Measurements from ENCODE around the gene IRF9. TPM values are rescaled to one million over a fixed set of nuclear protein-coding genes. Genes with fewer than 3 reads are reported as not detected.
A peak's percentile ranks its signal among the peaks of the same experiment; 100 is the strongest.

The IRF9 gene
- total and polyA plus RNA-seq, 2 of the 13 experiments (the other 11 are each of a cell fraction or from before 2014, with no cell fraction given), result 14.9 to 49.7 TPM

DNA sequence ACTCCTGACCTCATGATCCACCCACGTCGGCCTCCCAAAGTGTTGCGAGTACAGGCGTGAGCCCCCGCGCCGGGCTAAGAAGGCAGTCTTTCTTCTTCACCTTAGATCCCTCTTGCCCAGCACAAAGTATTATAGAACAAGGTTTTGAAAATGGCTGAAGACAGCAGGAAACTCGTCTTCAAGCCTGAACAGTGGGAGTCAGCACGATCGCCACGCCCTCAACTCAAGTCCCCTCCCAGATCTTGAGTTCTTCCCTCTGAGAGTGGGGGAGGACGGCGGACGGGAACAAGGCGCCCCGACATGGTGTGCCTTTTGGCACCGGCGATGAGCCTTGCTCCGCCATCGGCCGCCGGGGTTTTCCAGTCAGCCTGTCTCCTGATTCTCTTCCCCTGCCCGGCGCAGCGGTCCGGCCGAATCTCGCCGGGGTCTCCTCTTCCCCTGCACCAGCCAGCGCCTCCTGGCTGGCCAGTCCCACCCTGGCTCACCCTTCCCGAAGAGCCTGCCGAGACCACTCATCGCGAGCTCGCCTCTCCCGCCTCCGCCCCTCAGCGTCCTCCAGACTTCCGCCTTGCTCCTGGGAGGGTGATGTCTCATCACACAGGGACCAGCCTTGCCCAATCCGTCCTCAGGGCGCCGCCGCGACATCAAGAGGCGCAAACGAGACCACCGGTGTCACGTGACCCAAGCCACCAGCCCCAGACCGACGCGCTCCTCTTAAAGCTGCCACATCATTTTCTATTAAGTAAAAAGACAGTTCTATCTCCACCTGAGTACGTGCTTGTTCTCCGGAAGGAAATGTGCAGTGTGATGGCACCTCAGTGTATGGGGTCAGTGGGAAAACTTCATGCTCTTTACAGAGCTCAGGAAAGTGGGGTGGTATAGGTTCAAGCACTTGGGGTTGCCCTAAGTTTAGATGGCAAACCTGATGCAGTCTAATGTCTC lies 52.1 kb downstream of the IRF9 start, which contains the start of gene CHMP4A (continued):
- TF ChIP-seq, protein P1, sequence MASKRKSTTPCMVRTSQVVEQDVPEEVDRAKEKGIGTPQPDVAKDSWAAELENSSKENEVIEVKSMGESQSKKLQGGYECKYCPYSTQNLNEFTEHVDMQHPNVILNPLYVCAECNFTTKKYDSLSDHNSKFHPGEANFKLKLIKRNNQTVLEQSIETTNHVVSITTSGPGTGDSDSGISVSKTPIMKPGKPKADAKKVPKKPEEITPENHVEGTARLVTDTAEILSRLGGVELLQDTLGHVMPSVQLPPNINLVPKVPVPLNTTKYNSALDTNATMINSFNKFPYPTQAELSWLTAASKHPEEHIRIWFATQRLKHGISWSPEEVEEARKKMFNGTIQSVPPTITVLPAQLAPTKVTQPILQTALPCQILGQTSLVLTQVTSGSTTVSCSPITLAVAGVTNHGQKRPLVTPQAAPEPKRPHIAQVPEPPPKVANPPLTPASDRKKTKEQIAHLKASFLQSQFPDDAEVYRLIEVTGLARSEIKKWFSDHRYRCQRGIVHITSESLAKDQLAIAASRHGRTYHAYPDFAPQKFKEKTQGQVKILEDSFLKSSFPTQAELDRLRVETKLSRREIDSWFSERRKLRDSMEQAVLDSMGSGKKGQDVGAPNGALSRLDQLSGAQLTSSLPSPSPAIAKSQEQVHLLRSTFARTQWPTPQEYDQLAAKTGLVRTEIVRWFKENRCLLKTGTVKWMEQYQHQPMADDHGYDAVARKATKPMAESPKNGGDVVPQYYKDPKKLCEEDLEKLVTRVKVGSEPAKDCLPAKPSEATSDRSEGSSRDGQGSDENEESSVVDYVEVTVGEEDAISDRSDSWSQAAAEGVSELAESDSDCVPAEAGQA (IDR thresholded peaks at IDR 0.05; ENCODE audit: low read depth), result peak; percentile 95
- TF ChIP-seq, protein P1 (CRISPR knock-in tag; IDR thresholded peaks at IDR 0.05; ENCODE audit: borderline replicate concordance), result 0 out of 2 replicates have a peak, but pooled peaks have one; percentile 38
- TF ChIP-seq, protein P2, sequence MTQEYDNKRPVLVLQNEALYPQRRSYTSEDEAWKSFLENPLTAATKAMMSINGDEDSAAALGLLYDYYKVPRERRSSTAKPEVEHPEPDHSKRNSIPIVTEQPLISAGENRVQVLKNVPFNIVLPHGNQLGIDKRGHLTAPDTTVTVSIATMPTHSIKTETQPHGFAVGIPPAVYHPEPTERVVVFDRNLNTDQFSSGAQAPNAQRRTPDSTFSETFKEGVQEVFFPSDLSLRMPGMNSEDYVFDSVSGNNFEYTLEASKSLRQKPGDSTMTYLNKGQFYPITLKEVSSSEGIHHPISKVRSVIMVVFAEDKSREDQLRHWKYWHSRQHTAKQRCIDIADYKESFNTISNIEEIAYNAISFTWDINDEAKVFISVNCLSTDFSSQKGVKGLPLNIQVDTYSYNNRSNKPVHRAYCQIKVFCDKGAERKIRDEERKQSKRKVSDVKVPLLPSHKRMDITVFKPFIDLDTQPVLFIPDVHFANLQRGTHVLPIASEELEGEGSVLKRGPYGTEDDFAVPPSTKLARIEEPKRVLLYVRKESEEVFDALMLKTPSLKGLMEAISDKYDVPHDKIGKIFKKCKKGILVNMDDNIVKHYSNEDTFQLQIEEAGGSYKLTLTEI (CRISPR knock-in tag; conservative IDR thresholded peaks at IDR 0.05), result no peak
- no peak for TF ChIP-seq IKZF4 (CRISPR knock-in tag; IDR thresholded peaks at IDR 0.05; ENCODE audit: borderline replicate concordance, low read depth, not compliant biosample characterization)
- TF ChIP-seq ZNF20 (CRISPR knock-in tag; IDR thresholded peaks at IDR 0.05), result peak; percentile 3; the same call in 1 of the 2 replicates
- TF ChIP-seq, protein P3, sequence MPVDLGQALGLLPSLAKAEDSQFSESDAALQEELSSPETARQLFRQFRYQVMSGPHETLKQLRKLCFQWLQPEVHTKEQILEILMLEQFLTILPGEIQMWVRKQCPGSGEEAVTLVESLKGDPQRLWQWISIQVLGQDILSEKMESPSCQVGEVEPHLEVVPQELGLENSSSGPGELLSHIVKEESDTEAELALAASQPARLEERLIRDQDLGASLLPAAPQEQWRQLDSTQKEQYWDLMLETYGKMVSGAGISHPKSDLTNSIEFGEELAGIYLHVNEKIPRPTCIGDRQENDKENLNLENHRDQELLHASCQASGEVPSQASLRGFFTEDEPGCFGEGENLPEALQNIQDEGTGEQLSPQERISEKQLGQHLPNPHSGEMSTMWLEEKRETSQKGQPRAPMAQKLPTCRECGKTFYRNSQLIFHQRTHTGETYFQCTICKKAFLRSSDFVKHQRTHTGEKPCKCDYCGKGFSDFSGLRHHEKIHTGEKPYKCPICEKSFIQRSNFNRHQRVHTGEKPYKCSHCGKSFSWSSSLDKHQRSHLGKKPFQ (CRISPR knock-in tag; IDR thresholded peaks at IDR 0.05; ENCODE audit: insufficient replicate concordance), result peak; percentile 7
- TF ChIP-seq, protein P4, sequence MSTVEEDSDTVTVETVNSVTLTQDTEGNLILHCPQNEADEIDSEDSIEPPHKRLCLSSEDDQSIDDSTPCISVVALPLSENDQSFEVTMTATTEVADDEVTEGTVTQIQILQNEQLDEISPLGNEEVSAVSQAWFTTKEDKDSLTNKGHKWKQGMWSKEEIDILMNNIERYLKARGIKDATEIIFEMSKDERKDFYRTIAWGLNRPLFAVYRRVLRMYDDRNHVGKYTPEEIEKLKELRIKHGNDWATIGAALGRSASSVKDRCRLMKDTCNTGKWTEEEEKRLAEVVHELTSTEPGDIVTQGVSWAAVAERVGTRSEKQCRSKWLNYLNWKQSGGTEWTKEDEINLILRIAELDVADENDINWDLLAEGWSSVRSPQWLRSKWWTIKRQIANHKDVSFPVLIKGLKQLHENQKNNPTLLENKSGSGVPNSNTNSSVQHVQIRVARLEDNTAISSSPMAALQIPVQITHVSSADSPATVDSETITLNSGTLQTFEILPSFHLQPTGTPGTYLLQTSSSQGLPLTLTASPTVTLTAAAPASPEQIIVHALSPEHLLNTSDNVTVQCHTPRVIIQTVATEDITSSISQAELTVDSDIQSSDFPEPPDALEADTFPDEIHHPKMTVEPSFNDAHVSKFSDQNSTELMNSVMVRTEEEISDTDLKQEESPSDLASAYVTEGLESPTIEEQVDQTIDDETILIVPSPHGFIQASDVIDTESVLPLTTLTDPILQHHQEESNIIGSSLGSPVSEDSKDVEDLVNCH (CRISPR knock-in tag; IDR thresholded peaks at IDR 0.05), result peak; percentile 93; the same call in 1 of the 2 replicates
- TF ChIP-seq ZNF232 (CRISPR knock-in tag; IDR thresholded peaks at IDR 0.05; ENCODE audit: borderline replicate concordance), result peak; percentile 98
- peak; percentile 92 for TF ChIP-seq ZNF510 (CRISPR knock-in tag; IDR thresholded peaks at IDR 0.05; ENCODE audit: low read depth)
- peak; percentile 42; the same call in 1 of the 2 replicates for TF ChIP-seq ZNF121 (CRISPR knock-in tag; IDR thresholded peaks at IDR 0.05)
- TF ChIP-seq, protein P5, sequence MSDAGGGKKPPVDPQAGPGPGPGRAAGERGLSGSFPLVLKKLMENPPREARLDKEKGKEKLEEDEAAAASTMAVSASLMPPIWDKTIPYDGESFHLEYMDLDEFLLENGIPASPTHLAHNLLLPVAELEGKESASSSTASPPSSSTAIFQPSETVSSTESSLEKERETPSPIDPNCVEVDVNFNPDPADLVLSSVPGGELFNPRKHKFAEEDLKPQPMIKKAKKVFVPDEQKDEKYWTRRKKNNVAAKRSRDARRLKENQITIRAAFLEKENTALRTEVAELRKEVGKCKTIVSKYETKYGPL (CRISPR knock-in tag; IDR thresholded peaks at IDR 0.05), result no peak; the same call in 1 of the 2 replicates
- peak; percentile 96 for TF ChIP-seq RFXANK (CRISPR knock-in tag; IDR thresholded peaks at IDR 0.05)
- TF ChIP-seq, protein P6, sequence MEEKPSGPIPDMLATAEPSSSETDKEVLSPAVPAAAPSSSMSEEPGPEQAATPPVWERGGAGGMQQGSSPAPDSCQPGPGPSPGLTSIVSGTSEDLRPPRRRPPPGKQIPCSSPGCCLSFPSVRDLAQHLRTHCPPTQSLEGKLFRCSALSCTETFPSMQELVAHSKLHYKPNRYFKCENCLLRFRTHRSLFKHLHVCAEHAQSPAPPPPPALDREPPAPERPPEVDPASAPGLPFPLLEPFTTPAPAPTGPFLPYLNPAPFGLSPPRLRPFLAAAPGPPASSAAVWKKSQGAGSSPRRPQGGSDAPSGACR (CRISPR knock-in tag; IDR thresholded peaks at IDR 0.05), result peak; percentile 64; the same call in 1 of the 2 replicates

Data from HepG2 (cell line).